Parathyroid adenoma (tissue), 2 donors: ENCODE measurements around the gene VHLL.

ENCODE experiments used
- H2AFZ ChIP-seq: fragments of 300-600 bp; sonication (generic); one replicate; pipeline ENCODE4 v1.7.0; 2017; ENCODE audit warnings: antibody characterized with exemption, mild to moderate bottlenecking
- H3K27ac ChIP-seq: fragments of 300-600 bp; sonication (generic); one replicate; pipeline ENCODE4 v1.7.0; 2017
- H3K27me3 ChIP-seq: fragments of 300-600 bp; sonication (generic); one replicate; pipeline ENCODE4 v1.7.0; 2017; ENCODE audit warnings: low read length; ENCODE audit not compliant: control insufficient read depth, insufficient read depth
- H3K36me3 ChIP-seq: fragments of 300-600 bp; sonication (generic); one replicate; pipeline ENCODE4 v1.7.0; 2017; ENCODE audit warnings: low read length; ENCODE audit not compliant: control insufficient read depth, insufficient read depth
- H3K4me1 ChIP-seq: fragments of 300-600 bp; sonication (generic); one replicate; pipeline ENCODE4 v1.7.0; 2017; ENCODE audit warnings: control low read depth
- H3K4me2 ChIP-seq: fragments of 300-600 bp; sonication (generic); one replicate; pipeline ENCODE4 v1.7.0; 2017; ENCODE audit warnings: low read length
- H3K4me3 ChIP-seq: fragments of 300-600 bp; sonication (generic); one replicate; pipeline ENCODE4 v1.7.0; 2017; ENCODE audit warnings: low read depth, low read length
- H3K79me2 ChIP-seq: fragments of 300-600 bp; sonication (generic); one replicate; pipeline ENCODE4 v1.7.0; 2017; ENCODE audit warnings: control low read depth
- H3K9ac ChIP-seq: fragments of 300-600 bp; sonication (generic); one replicate; pipeline ENCODE4 v1.7.0; 2017; ENCODE audit warnings: mild to moderate bottlenecking
- H3K9me3 ChIP-seq: fragments of 300-600 bp; sonication (generic); one replicate; pipeline ENCODE4 v1.7.0; 2017; ENCODE audit warnings: low read length; ENCODE audit not compliant: control insufficient read depth
- TF ChIP-seq, protein P1 (sequence below): fragments of 300-600 bp; sonication (generic); IDR thresholded peaks from one replicate; pipeline ENCODE4 v1.7.0; 2017; ENCODE audit warnings: antibody characterized with exemption, mild to moderate bottlenecking
- donor health status: primary hyperparathyroidism.

The VHLL gene

GRCh38 chr1:156310962-156311361 is 11.9 kb upstream of the VHLL start:
- TF ChIP-seq, protein P1, sequence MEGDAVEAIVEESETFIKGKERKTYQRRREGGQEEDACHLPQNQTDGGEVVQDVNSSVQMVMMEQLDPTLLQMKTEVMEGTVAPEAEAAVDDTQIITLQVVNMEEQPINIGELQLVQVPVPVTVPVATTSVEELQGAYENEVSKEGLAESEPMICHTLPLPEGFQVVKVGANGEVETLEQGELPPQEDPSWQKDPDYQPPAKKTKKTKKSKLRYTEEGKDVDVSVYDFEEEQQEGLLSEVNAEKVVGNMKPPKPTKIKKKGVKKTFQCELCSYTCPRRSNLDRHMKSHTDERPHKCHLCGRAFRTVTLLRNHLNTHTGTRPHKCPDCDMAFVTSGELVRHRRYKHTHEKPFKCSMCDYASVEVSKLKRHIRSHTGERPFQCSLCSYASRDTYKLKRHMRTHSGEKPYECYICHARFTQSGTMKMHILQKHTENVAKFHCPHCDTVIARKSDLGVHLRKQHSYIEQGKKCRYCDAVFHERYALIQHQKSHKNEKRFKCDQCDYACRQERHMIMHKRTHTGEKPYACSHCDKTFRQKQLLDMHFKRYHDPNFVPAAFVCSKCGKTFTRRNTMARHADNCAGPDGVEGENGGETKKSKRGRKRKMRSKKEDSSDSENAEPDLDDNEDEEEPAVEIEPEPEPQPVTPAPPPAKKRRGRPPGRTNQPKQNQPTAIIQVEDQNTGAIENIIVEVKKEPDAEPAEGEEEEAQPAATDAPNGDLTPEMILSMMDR = no peak
- Histone ChIP-seq H3K27me3 (no peaks in the 10 kb centered on the region), H3K9me3 (no peaks in the 10 kb centered on the region), H3K4me2 (no peak overlapping the region), H3K9ac (no peak overlapping the region), H3K27ac (no peak overlapping the region), H3K79me2 (no peaks in the 10 kb centered on the region), H2AFZ (no peak overlapping the region), H3K36me3 (no peaks in the 10 kb centered on the region), H3K4me1 (no peaks in the 10 kb centered on the region), H3K4me3 (no peak overlapping the region)

DNA sequence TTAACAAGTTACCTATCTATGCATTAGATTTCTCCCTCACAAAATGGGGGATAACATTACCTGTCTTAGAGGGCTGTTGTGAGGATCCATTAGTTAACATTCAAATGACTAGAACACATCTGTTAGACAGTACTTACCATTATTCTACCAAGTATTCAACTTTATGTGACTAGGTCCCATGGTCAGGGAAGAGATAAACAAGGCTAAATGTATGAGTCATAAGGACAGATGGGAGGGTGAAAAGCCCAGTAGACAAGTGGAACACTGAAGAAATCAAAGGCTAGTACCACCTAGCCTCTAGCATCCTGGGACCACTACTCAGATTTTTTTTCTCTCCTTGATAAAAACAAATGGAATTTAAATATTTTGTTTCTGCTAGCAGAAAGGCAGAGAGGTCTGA is 9.0 kb upstream of the VHLL start:
- no peaks in the 10 kb centered on the region for H3K36me3 ChIP-seq
- TF ChIP-seq, protein P1 = no peak
- H3K4me1 ChIP-seq = no peaks in the 10 kb centered on the region
- no peak overlapping the region for H3K4me3 ChIP-seq
- no peak overlapping the region for H2AFZ ChIP-seq
- no peaks in the 10 kb centered on the region for H3K27me3 ChIP-seq
- H3K27ac ChIP-seq = no peak overlapping the region
- H3K9me3 ChIP-seq = no peaks in the 10 kb centered on the region
- no peak overlapping the region for H3K4me2 ChIP-seq
- H3K79me2 ChIP-seq = no peaks in the 10 kb centered on the region
- H3K9ac ChIP-seq = no peak overlapping the region

GRCh38 chr1:156305215-156305614 is 6.1 kb upstream of the VHLL start:
- Histone ChIP-seq H2AFZ (no peak overlapping the region), H3K4me1 (no peaks in the 10 kb centered on the region), H3K9me3 (no peaks in the 10 kb centered on the region), H3K79me2 (no peaks in the 10 kb centered on the region), H3K9ac (no peak overlapping the region), H3K27ac (no peak overlapping the region), H3K36me3 (no peaks in the 10 kb centered on the region), H3K4me3 (no peak overlapping the region), H3K27me3 (no peaks in the 10 kb centered on the region), H3K4me2 (no peak overlapping the region)
- TF ChIP-seq, protein P1 = no peak

GRCh38 chr1:156303241-156303640 is 4.1 kb upstream of the VHLL start:
- no peaks in the 10 kb centered on the region for H3K36me3 ChIP-seq

DNA sequence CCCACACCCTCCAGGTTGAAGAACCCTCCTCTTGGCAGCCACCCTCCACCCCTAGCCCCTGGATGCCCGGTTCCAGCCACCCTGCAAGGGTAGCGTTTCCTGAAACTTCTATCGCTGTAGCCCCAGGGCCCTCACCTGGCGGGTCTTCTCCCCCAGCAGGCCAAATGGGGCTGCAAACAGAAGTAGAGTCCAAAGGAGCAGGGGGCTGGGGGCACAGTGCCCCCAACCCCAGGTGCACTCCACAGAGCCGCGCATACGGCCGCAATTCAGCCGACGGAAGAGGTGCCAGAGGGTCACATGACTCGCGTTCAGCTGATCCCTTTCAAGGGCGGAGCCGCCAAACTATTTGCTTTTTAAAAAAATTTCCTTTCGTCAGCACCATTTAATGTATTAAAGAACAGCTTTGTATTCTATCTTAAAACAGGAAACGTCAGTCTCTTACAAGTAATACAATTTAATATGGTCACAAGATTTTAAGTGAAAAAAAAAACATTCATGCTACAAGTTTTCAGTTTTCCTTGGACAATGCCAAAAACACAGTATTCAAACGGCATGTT is 3.6 kb downstream of the VHLL start, which contains the start of gene GLMP:
TSS of gene GLMP (minus strand) at position 289 of the 557 bp plus-strand sequence. CDS start at position 255, 34 bp downstream.
- peak within 1 kb of the TSS; percentile 83 for H2AFZ ChIP-seq
- H3K27me3 ChIP-seq = no peaks in the 10 kb centered on the region
- H3K4me1 ChIP-seq = peaks cover 3% of the 10 kb centered on the region
- TF ChIP-seq, protein P1 = no peak
- H3K4me3 ChIP-seq = peak within 1 kb of the TSS; percentile 82
- no peaks in the 10 kb centered on the region for H3K9me3 ChIP-seq
- H3K79me2 ChIP-seq = no peaks in the 10 kb centered on the region
- no peak within 1 kb of the TSS for H3K27ac ChIP-seq
- H3K9ac ChIP-seq = no peak within 1 kb of the TSS
- H3K36me3 ChIP-seq = no peaks in the 10 kb centered on the region
- H3K4me2 ChIP-seq = peak within 1 kb of the TSS; percentile 84

More at GRCh38 chr1:156303241-156303640, 4.1 kb upstream of the VHLL start:
- Histone ChIP-seq H3K4me1 (no peaks in the 10 kb centered on the region), H3K27me3 (no peaks in the 10 kb centered on the region), H2AFZ (no peak overlapping the region), H3K79me2 (no peaks in the 10 kb centered on the region), H3K27ac (no peak overlapping the region), H3K9ac (no peak overlapping the region), H3K9me3 (no peaks in the 10 kb centered on the region), H3K4me3 (no peak overlapping the region), H3K4me2 (no peak overlapping the region)
- TF ChIP-seq, protein P1 = no peak
